ENCODE data around the gene CFAP206. TPM values are rescaled to one million over a fixed set of nuclear protein-coding genes. Genes with fewer than 3 reads are reported as not detected.

The CFAP206 gene
- total RNA-seq (under 1 TPM in 1 of 7 donors, not detected in 6; 0.46 TPM), polyA plus RNA-seq (under 1 TPM; 0.06 to 0.20 (median 0.12) TPM)
- long read RNA-seq, donor 1: 0 reads
- long read RNA-seq, donor 2: 0 reads

- H3K9me3 ChIP-seq: no peaks in the 10 kb centered on the region
- TF ChIP-seq CTCF (IDR thresholded peaks at IDR 0.05 in 8 of 11, conservative IDR thresholded peaks at IDR 0.05 in 3 of 11): peak in 1 of 11 experiments; percentile 28
- no peak for TF ChIP-seq POLR2A (IDR thresholded peaks at IDR 0.05)
- peak; percentile 6 to 80 (median 65) for TF ChIP-seq POLR2AphosphoS5 (IDR thresholded peaks at IDR 0.05)
- peak within 1 kb of the TSS; percentile 86 to 100 (median 100) for H3K4me3 ChIP-seq
- intact Hi-C loops (cut with DNase I; ENCODE audit: low total_unique reads): no loop called here
- H3K36me3 ChIP-seq: no peaks in the 10 kb centered on the region
- H3K4me1 ChIP-seq: peaks cover 0 to 17% (median 9%) of the 10 kb centered on the region in 6 donors
- 0 to 1% (median 0%) methylated on average over 36 to 82 of the region's 82 CpGs for WGBS, 5 donors
- peak within 1 kb of the TSS; percentile 58 to 89 (median 80) for H3K27ac ChIP-seq
- H3K27me3 ChIP-seq (replicated peaks in 1 of 7): peaks cover 0 to 15% (median 0%) of the 10 kb centered on the region in 7 donors
- DNase-seq: peak; percentile 92
Measured at GRCh38 chr6:87407901-87408720, at the start of gene CFAP206. Gene CFAP206, plus strand, starts transcription at chr6:87407972. Its CDS starts 1,868 bp downstream, at chr6:87409840.

GRCh38 chr6:87364602-87365252 lies 43.0 kb upstream of the CFAP206 start:
- DNase-seq: no peak
- Histone ChIP-seq H3K27me3 (replicated peaks in 1 of 7) (no peaks in the 10 kb centered on the region), H3K4me1 (no peaks in the 10 kb centered on the region), H3K27ac (no peak overlapping the region), H3K9me3 (peaks cover 0 to 31% (median 20%) of the 10 kb centered on the region in 8 donors), H3K36me3 (peaks cover 0 to 17% (median 0%) of the 10 kb centered on the region in 6 donors), H3K4me3 (no peak overlapping the region)
- intact Hi-C loops (cut with DNase I; ENCODE audit: low total_unique reads): no loop called here
- TF ChIP-seq POLR2AphosphoS5 (IDR thresholded peaks at IDR 0.05) (no peak), POLR2A (IDR thresholded peaks at IDR 0.05) (no peak), CTCF (IDR thresholded peaks at IDR 0.05 in 8 of 11, conservative IDR thresholded peaks at IDR 0.05 in 3 of 11) (no peak)
- 78 to 90% (median 85%) methylated on average over 5 of the region's 5 CpGs for WGBS, 5 donors

GRCh38 chr6:87366072-87366827 lies 41.5 kb upstream of the CFAP206 start:
- WGBS, 5 donors: 92 to 98% (median 96%) methylated on average over 4 of the region's 4 CpGs
- no peak for DNase-seq
- H3K9me3 ChIP-seq: peaks cover 0 to 31% (median 20%) of the 10 kb centered on the region in 8 donors
- H3K27ac ChIP-seq: no peak overlapping the region
- H3K4me1 ChIP-seq: no peaks in the 10 kb centered on the region
- intact Hi-C loops (cut with DNase I; ENCODE audit: low total_unique reads): no loop called here
- H3K36me3 ChIP-seq: peaks cover 0 to 8% (median 0%) of the 10 kb centered on the region in 6 donors
- H3K4me3 ChIP-seq: no peak overlapping the region
- no peak for TF ChIP-seq POLR2AphosphoS5 (IDR thresholded peaks at IDR 0.05)
- no peaks in the 10 kb centered on the region for H3K27me3 ChIP-seq (replicated peaks in 1 of 7)

GRCh38 chr6:87366899-87367298 lies 40.9 kb upstream of the CFAP206 start:
- Histone ChIP-seq H3K27me3 (replicated peaks in 1 of 7) (no peaks in the 10 kb centered on the region), H3K4me1 (no peaks in the 10 kb centered on the region), H3K27ac (no peak overlapping the region), H3K36me3 (peaks cover 0 to 8% (median 0%) of the 10 kb centered on the region in 6 donors), H3K4me3 (no peak overlapping the region), H3K9me3 (peaks cover 0 to 31% (median 20%) of the 10 kb centered on the region in 8 donors)
- DNase-seq: no peak
- WGBS, 5 donors: 85 to 90% (median 89%) methylated on average over 3 of the region's 3 CpGs
- TF ChIP-seq CTCF (IDR thresholded peaks at IDR 0.05 in 8 of 11, conservative IDR thresholded peaks at IDR 0.05 in 3 of 11) (no peak), POLR2A (IDR thresholded peaks at IDR 0.05) (no peak), POLR2AphosphoS5 (IDR thresholded peaks at IDR 0.05) (no peak)
- intact Hi-C loops (cut with DNase I; ENCODE audit: low total_unique reads): no loop called here

All from spleen (tissue), 13 donors.